ENCODE measurements around the gene PAPSS2.

DNA sequence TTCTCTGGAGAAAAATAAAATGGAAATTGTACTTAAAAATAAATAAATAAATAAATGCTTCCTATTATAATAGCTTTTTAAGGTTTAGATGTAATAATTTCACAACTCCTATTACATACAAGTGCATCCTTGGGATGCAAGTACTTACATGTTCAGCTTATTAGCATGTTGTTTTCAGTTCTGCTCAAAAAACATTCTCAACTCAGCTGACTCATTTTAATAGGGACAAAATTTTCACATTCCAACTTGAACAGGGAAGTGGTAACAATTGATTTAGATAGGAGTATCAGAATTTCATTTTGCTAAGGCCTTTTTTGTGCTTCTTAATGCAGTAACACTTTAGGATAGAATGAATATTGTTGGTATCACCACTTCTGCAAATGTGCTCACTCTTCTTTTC lies 16.7 kb upstream of the PAPSS2 start:
- TF ChIP-seq, protein P1, sequence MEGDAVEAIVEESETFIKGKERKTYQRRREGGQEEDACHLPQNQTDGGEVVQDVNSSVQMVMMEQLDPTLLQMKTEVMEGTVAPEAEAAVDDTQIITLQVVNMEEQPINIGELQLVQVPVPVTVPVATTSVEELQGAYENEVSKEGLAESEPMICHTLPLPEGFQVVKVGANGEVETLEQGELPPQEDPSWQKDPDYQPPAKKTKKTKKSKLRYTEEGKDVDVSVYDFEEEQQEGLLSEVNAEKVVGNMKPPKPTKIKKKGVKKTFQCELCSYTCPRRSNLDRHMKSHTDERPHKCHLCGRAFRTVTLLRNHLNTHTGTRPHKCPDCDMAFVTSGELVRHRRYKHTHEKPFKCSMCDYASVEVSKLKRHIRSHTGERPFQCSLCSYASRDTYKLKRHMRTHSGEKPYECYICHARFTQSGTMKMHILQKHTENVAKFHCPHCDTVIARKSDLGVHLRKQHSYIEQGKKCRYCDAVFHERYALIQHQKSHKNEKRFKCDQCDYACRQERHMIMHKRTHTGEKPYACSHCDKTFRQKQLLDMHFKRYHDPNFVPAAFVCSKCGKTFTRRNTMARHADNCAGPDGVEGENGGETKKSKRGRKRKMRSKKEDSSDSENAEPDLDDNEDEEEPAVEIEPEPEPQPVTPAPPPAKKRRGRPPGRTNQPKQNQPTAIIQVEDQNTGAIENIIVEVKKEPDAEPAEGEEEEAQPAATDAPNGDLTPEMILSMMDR (IDR thresholded peaks at IDR 0.05; ENCODE audit: insufficient read depth, low read length) = no peak
- no peak for TF ChIP-seq GABPA (IDR thresholded peaks at IDR 0.05; ENCODE audit: low read depth)
- TF ChIP-seq SPI1 (IDR thresholded peaks at IDR 0.05; ENCODE audit: borderline replicate concordance, low read depth) = no peak

Measured in HL-60 (cell line).